Stimulated activated naive CD4-positive, alpha-beta T cell treated with Interleukin-2 at 50 U/mL for 16 hours (primary cell): ENCODE measurements around the gene NKX2-3.

ENCODE experiments used
- DNase-seq: peaks from one replicate; lab custom pipeline; 2025; lab: John Stamatoyannopoulos, UW

NKX2-3 gene

GRCh38 chr10:99539120-99539519 lies 6.4 kb downstream of the NKX2-3 start:
- DNase-seq, result no peak

- no peak for DNase-seq
Observed at GRCh38 chr10:99539820-99540219, 7.1 kb downstream of the NKX2-3 start.

GRCh38 chr10:99540306-99540656 lies 7.5 kb downstream of the NKX2-3 start:
- DNase-seq, result no peak

- no peak for DNase-seq
Observed at GRCh38 chr10:99540657-99541531, 8.2 kb downstream of the NKX2-3 start.

GRCh38 chr10:99544322-99544721 lies 11.6 kb downstream of the NKX2-3 start:
- DNase-seq, result no peak

- no peak for DNase-seq
Observed at GRCh38 chr10:99548041-99548530, 15.3 kb downstream of the NKX2-3 start.

- DNase-seq, result no peak
Observed at GRCh38 chr10:99551158-99551557, 18.4 kb downstream of the NKX2-3 start.

- DNase-seq, result no peak
Observed at GRCh38 chr10:99551616-99552015, 18.9 kb downstream of the NKX2-3 start.

GRCh38 chr10:99555371-99555770 lies 22.6 kb downstream of the NKX2-3 start:
- DNase-seq, result no peak

GRCh38 chr10:99555825-99556523 lies 23.2 kb downstream of the NKX2-3 start:
- no peak for DNase-seq

- DNase-seq, result no peak
Observed at GRCh38 chr10:99557044-99557443, 24.3 kb downstream of the NKX2-3 start.

GRCh38 chr10:99558708-99559107 lies 26.0 kb downstream of the NKX2-3 start:
- no peak for DNase-seq

GRCh38 chr10:99560277-99561126 lies 27.8 kb downstream of the NKX2-3 start:
- no peak for DNase-seq

- no peak for DNase-seq
Observed at GRCh38 chr10:99562631-99563030, 29.9 kb downstream of the NKX2-3 start.

GRCh38 chr10:99564361-99564760 lies 31.6 kb downstream of the NKX2-3 start:
- no peak for DNase-seq

GRCh38 chr10:99565166-99565565 lies 32.4 kb downstream of the NKX2-3 start:
- DNase-seq, result no peak

- DNase-seq, result no peak
Observed at GRCh38 chr10:99569253-99569939, 36.7 kb downstream of the NKX2-3 start.

GRCh38 chr10:99569961-99570360 lies 37.2 kb downstream of the NKX2-3 start:
- no peak for DNase-seq

- DNase-seq, result no peak
Observed at GRCh38 chr10:99571816-99572215, 39.1 kb downstream of the NKX2-3 start.

GRCh38 chr10:99573790-99574189 lies 41.0 kb downstream of the NKX2-3 start:
- no peak for DNase-seq

- no peak for DNase-seq
Observed at GRCh38 chr10:99579971-99580370, 47.2 kb downstream of the NKX2-3 start.
